K562 (cell line): ENCODE measurements around the gene ATXN1L. TPM values are rescaled to one million over a fixed set of nuclear protein-coding genes. Genes with fewer than 3 reads are reported as not detected.

Experiments used
- CXXC5 ChIP-seq: fragments of 250-450 bp; sonication (Bioruptor Pico); IDR thresholded peaks from 2 replicates; pipeline ENCODE4 v1.8.0; 2022; ENCODE audit warnings: inconsistent platforms, mild to moderate bottlenecking, moderate library complexity
- HBP1 ChIP-seq: fragments of 450-650 bp; formaldehyde crosslinking; IDR thresholded peaks from 2 replicates; pipeline ENCODE4 v1.4.0; 2022; ENCODE audit warnings: missing genetic modification characterization
- JUND ChIP-seq, 2 experiments: IDR thresholded peaks; 2 replicates in 1 of 2; 3 replicates in 1 of 2; pipeline ENCODE4 v1.6.1; 2011; ENCODE audit warnings: borderline replicate concordance in 2 of 2, low read depth in 2 of 2, low read length in 2 of 2, improper control_type of control experiment in 1 of 2, missing biosample characterization in 1 of 2, missing genetic modification characterization in 1 of 2, missing genetic modification reagents in 1 of 2
- POLR2AphosphoS5 ChIP-seq: IDR thresholded peaks from 2 replicates; pipeline ENCODE4 v1.6.1; 2011; ENCODE audit warnings: mild to moderate bottlenecking, low read depth, low read length, moderate library complexity; ENCODE audit not compliant: control insufficient read depth, insufficient read depth
- RBFOX2 ChIP-seq: fragments of 200-400 bp; formaldehyde crosslinking; IDR thresholded peaks from 2 replicates; pipeline ENCODE4 v1.6.1; 2017; ENCODE audit warnings: low read depth, mild to moderate bottlenecking, low read length, moderate library complexity
- RBM22 ChIP-seq: fragments of 200-400 bp; formaldehyde crosslinking; IDR thresholded peaks from 2 replicates; pipeline ENCODE4 v1.6.1; 2018; ENCODE audit warnings: low read length, low read depth; ENCODE audit not compliant: poor library complexity, severe bottlenecking
- SOX6 ChIP-seq: fragments of 450-650 bp; IDR thresholded peaks from 2 replicates; pipeline ENCODE4 v1.6.1; 2014; ENCODE audit warnings: mild to moderate bottlenecking
- TCF7 ChIP-seq: sonication (generic); IDR thresholded peaks from 2 replicates; pipeline ENCODE4 v1.6.1; 2016; ENCODE audit warnings: antibody characterized with exemption, borderline replicate concordance
- ZNF282 ChIP-seq: sonication (generic); formaldehyde crosslinking; IDR thresholded peaks from 2 replicates; pipeline ENCODE4 v1.8.1; 2023; ENCODE audit warnings: missing genetic modification reagents
- ZNF740 ChIP-seq, 3 experiments: fragments of 200-800 bp in 1 of 3; sonication (Bioruptor generic) in 1 of 3; sonication (generic) in 1 of 3; formaldehyde crosslinking in 1 of 3; IDR thresholded peaks; 2 replicates each; pipeline versions ENCODE4 v1.6.1 to v1.8.0; 2016 to 2022; ENCODE audit warnings: mild to moderate bottlenecking in 2 of 3, missing compliant biosample characterization in 2 of 3, missing genetic modification characterization in 2 of 3, missing genetic modification reagents in 1 of 3
- polyA plus RNA-seq, 8 experiments: library from polyadenylated mRNA; depleted of rRNA in 4 of 8; stranded (reverse) in 5 of 8; unstranded in 3 of 8; fragments of >200 nt; fragmentation: Nextera tagmentation in 2 of 8; fragmentation: Illumina TruSeq in 1 of 8; extraction: Ambion mirVana in 2 of 8; extraction: Trizol in 1 of 8; gene quantifications; 2 replicates each; pipeline versions ENCODE4 v1.2.1 to v1.2.3, GENCODE V29; 2011 to 2014; ENCODE audit warnings: inconsistent platforms in 1 of 8, missing spikeins in 1 of 8
- total RNA-seq, 7 experiments: library from RNA; depleted of rRNA in 6 of 7; stranded (reverse); fragments of >200 nt in 6 of 7; fragmentation: Illumina TruSeq in 2 of 7; extraction: Trizol in 2 of 7; gene quantifications; 2 replicates each; pipeline versions ENCODE4 v1.2.1 to v1.2.3, GENCODE V29; 2011 to 2021; ENCODE audit warnings: low replicate concordance in 1 of 7
- TF ChIP-seq, protein P1 (sequence below): sonication (generic); formaldehyde crosslinking; IDR thresholded peaks from 2 replicates; pipeline ENCODE4 v1.8.0; 2022; ENCODE audit warnings: missing genetic modification reagents, mild to moderate bottlenecking, moderate library complexity, borderline replicate concordance
- TF ChIP-seq, protein P2 (sequence below): sonication (generic); formaldehyde crosslinking; IDR thresholded peaks from 2 replicates; pipeline ENCODE4 v1.9.0; 2022; ENCODE audit warnings: mild to moderate bottlenecking, missing genetic modification reagents
- TF ChIP-seq, protein P3 (sequence below): fragments of 200-800 bp; sonication (Bioruptor generic); IDR thresholded peaks from 2 replicates; pipeline ENCODE4 v1.6.1; 2017; ENCODE audit warnings: missing genetic modification characterization, missing compliant biosample characterization

The ATXN1L gene
- total and polyA plus RNA-seq, 9 of the 15 experiments (the other 6 are each of a cell fraction or from before 2014, with no cell fraction given): 1.4 to 11.3 (median 9.3) TPM

DNA sequence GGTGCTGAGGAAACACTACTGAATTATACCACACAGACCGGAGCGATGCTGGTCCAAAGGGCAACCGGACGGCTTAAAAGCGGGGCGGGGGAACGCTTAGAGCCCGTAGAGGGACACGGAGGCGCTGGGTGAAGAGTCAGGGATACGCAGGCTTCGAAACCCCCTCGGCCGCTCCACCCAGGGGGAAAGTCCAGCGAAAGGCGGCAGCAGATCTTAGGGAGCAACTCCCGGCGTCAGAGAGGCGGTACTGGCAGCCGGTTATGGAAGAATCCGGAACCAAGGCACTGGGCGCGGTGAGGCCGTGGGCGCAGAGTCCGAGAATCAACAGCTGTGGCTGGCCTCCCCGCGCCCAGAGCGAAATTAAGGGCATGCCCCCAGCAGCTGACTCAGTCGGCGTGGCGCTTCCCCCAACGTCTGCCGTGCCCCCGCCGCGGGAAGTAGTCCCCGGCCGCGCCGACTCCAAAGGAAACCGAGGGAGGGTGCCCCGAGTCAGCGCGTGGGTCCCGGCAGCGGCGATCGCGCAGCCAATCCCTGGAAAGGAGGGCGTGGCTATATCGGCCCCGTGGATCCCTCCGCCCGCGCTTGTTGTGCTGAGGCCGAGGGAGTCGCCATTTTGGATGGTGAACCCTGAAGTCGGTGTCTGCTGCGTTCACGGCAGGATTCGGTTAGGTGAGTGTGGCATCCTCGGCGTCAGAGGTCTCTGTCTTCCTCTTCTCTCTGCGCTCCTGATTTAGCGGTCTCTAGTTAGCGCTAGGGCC is 49.3 kb downstream of the ATXN1L start, which contains the start of gene IST1 (continued):
- TF ChIP-seq, protein P1, sequence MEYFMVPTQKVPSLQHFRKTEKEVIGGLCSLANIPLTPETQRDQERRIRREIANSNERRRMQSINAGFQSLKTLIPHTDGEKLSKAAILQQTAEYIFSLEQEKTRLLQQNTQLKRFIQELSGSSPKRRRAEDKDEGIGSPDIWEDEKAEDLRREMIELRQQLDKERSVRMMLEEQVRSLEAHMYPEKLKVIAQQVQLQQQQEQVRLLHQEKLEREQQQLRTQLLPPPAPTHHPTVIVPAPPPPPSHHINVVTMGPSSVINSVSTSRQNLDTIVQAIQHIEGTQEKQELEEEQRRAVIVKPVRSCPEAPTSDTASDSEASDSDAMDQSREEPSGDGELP (CRISPR knock-in tag): peak; percentile 99
- TF ChIP-seq RBM22 (peak; percentile 80), ZNF740 (CRISPR knock-in tag; IDR thresholded peaks at IDR 0.05) (0 out of 2 replicates have a peak, but pooled peaks have one; percentile 20), ZNF740 (tag; IDR thresholded peaks at IDR 0.05) (0 out of 4 replicates have a peak, but pooled peaks of 1 of the 2 experiments have one; percentile 2), ZNF282 (CRISPR knock-in tag) (no peak), TCF7 (peak; percentile 77), HBP1 (CRISPR knock-in tag) (peak; percentile 77; the same call in 1 of the 2 replicates), POLR2AphosphoS5 (peak; percentile 88), SOX6 (peak; percentile 78), CXXC5 (CRISPR knock-in tag) (peak; percentile 99), RBFOX2 (peak; percentile 98), JUND (IDR thresholded peaks at IDR 0.05; ENCODE audit: borderline replicate concordance, low read depth, low read length) (no peak), JUND (tag; IDR thresholded peaks at IDR 0.05; ENCODE audit: borderline replicate concordance, low read depth, low read length) (peak; percentile 66; the same call in 1 of the 3 replicates)
- TF ChIP-seq, protein P2, sequence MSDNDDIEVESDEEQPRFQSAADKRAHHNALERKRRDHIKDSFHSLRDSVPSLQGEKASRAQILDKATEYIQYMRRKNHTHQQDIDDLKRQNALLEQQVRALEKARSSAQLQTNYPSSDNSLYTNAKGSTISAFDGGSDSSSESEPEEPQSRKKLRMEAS (CRISPR knock-in tag): peak; percentile 75; the same call in 1 of the 2 replicates
- TF ChIP-seq, protein P3, sequence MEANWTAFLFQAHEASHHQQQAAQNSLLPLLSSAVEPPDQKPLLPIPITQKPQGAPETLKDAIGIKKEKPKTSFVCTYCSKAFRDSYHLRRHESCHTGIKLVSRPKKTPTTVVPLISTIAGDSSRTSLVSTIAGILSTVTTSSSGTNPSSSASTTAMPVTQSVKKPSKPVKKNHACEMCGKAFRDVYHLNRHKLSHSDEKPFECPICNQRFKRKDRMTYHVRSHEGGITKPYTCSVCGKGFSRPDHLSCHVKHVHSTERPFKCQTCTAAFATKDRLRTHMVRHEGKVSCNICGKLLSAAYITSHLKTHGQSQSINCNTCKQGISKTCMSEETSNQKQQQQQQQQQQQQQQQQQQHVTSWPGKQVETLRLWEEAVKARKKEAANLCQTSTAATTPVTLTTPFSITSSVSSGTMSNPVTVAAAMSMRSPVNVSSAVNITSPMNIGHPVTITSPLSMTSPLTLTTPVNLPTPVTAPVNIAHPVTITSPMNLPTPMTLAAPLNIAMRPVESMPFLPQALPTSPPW (CRISPR knock-in tag): peak; percentile 91
